Caco-2 (cell line): ENCODE results near the gene SPPL3. TPM values are rescaled to one million over a fixed set of nuclear protein-coding genes. Genes with fewer than 3 reads are reported as not detected.

ENCODE experiments used
- BruUV-seq: library from RNA; stranded (reverse); fragments of 400-500 nt; replicated peaks from 2 replicates; lab custom pipeline; 2021; lab: Mats Ljungman, UMichigan
- CTCF ChIA-PET: fragments of 300-600 bp; sonication (Branson Sonifier 250); formaldehyde crosslinking; loops from one replicate; lab custom pipeline; 2022; ENCODE audit warnings: antibody characterized with exemption; lab: Charles Lee
- POLR2A ChIA-PET: fragments of 300-600 bp; sonication (Branson Sonifier 250); formaldehyde crosslinking; loops from one replicate; lab custom pipeline; 2022; ENCODE audit warnings: antibody characterized with exemption; lab: Charles Lee
- DNase-seq, 2 experiments: peaks; one replicate each; pipeline versions ENCODE4 v3.0.0 to v3.0.0-alpha.2; 2020 to 2022
- H3K27me3 ChIP-seq: replicated peaks from 2 replicates; pipeline ENCODE4 v1.6.0; 2011; ENCODE audit warnings: low read length; ENCODE audit not compliant: control insufficient read depth, insufficient read depth
- H3K36me3 ChIP-seq: 2 replicates; pipeline ENCODE4 v1.5.1; 2011; ENCODE audit warnings: low read length; ENCODE audit not compliant: control insufficient read depth, insufficient read depth
- H3K4me1 ChIP-seq: fragments of 250-450 bp; sonication (Bioruptor Pico); 2 replicates; pipeline ENCODE4 v1.5.1; 2020; ENCODE audit warnings: mild to moderate bottlenecking
- H3K4me3 ChIP-seq: 2 replicates; pipeline ENCODE4 v1.5.1; 2011; ENCODE audit warnings: low read depth, mild to moderate bottlenecking, control low read depth, low read length
- H3K9me3 ChIP-seq: fragments of 250-450 bp; sonication (Bioruptor Pico); 2 replicates; pipeline ENCODE4 v1.5.1; 2020; ENCODE audit warnings: mild to moderate bottlenecking, moderate library complexity
- H3K27ac Mint-ChIP-seq: one replicate; pipeline ENCODE4 v1.8.0; 2022; ENCODE audit warnings: mixed read lengths; ENCODE audit not compliant: unreplicated experiment
- H3K27me3 Mint-ChIP-seq: one replicate; pipeline ENCODE4 v1.8.0; 2022; ENCODE audit warnings: mixed read lengths; ENCODE audit not compliant: insufficient read depth, unreplicated experiment
- H3K36me3 Mint-ChIP-seq: one replicate; pipeline ENCODE4 v1.8.0; 2022; ENCODE audit warnings: mild to moderate bottlenecking, mixed read lengths; ENCODE audit not compliant: insufficient read depth, unreplicated experiment
- H3K4me1 Mint-ChIP-seq: one replicate; pipeline ENCODE4 v1.8.0; 2022; ENCODE audit warnings: low read depth, mixed read lengths; ENCODE audit not compliant: unreplicated experiment
- H3K4me3 Mint-ChIP-seq: one replicate; pipeline ENCODE4 v1.8.0; 2022; ENCODE audit warnings: mild to moderate bottlenecking, moderate library complexity, mixed read lengths; ENCODE audit not compliant: unreplicated experiment
- H3K9me3 Mint-ChIP-seq: one replicate; pipeline ENCODE4 v1.8.0; 2022; ENCODE audit warnings: mixed read lengths; ENCODE audit not compliant: unreplicated experiment
- intact Hi-C: fragments of 100-400 bp; cut with micrococcal nuclease; formaldehyde crosslinking; loops from one replicate; pipeline ENCODE4 v1.10.0; 2022; ENCODE audit not compliant: unreplicated experiment
- total RNA-seq: library from RNA; stranded (reverse); gene quantifications from 2 replicates; pipeline ENCODE4 v1.2.3, GENCODE V29; 2022
- TF ChIP-seq, protein P1 (sequence below), 2 experiments: fragments of 200-600 bp in 1 of 2; IDR thresholded peaks; 1 replicate in 1 of 2; 2 replicates in 1 of 2; pipeline versions ENCODE4 v1.5.1 to v1.8.0; 2011 to 2022; ENCODE audit warnings: antibody characterized with exemption in 1 of 2, control low read depth in 1 of 2, inconsistent platforms in 1 of 2, low read depth in 1 of 2, low read length in 1 of 2, mild to moderate bottlenecking in 1 of 2, moderate library complexity in 1 of 2; ENCODE audit not compliant: insufficient read depth in 1 of 2, severe bottlenecking in 1 of 2, unreplicated experiment in 1 of 2

The SPPL3 gene
- total RNA-seq, 1 experiment from 2014 or later, result 63.4 TPM

DNA sequence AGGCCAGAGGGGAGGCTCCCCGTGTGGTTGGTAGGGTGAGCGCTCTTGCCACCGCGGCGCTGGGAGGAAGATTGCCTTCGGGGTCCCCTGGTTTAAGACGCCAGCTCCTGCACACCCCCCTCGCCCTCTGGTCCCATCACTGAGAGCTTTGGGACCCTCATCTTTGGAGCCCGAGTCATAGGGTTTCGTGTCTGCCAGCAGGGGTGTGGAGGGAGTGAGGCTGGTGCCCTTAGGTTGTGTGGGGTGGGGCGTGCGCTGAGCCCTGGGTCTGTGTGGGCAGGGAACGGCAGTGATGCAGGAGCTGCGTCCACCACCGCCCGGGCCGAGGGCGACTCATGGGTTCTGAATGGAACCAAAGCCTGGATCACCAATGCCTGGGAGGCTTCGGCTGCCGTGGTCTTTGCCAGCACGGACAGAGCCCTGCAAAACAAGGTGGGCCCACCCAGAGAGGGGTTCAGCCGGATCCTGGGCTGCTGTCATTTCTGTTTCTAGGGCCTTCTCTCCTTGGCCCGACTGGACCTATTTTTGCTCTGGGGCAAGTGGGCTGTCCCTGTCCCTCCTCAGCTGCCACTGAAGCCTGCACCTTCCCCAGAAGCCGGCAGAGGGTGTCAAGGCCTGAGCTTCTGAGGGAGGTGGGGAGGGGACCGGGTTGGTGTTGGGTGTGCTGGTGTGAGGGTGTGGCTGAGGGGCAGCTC, 166.5 kb downstream of the SPPL3 start:
- no TSS peak for BruUV-seq
- intact Hi-C loops, result no loop called here
- CTCF ChIA-PET, result no interaction called here
- Histone ChIP-seq H3K4me3 (no peak overlapping the region), H3K4me1 (no peaks in the 10 kb centered on the region), H3K9me3 (no peaks in the 10 kb centered on the region), H3K36me3 (no peaks in the 10 kb centered on the region), H3K27me3 (no peaks in the 10 kb centered on the region)
- Mint-ChIP-seq H3K36me3 (peaks cover 6% of the 10 kb centered on the region), H3K27ac (no peak overlapping the region), H3K4me1 (no peaks in the 10 kb centered on the region), H3K27me3 (no peaks in the 10 kb centered on the region), H3K4me3 (no peak overlapping the region), H3K9me3 (no peaks in the 10 kb centered on the region)
- TF ChIP-seq, protein P1, sequence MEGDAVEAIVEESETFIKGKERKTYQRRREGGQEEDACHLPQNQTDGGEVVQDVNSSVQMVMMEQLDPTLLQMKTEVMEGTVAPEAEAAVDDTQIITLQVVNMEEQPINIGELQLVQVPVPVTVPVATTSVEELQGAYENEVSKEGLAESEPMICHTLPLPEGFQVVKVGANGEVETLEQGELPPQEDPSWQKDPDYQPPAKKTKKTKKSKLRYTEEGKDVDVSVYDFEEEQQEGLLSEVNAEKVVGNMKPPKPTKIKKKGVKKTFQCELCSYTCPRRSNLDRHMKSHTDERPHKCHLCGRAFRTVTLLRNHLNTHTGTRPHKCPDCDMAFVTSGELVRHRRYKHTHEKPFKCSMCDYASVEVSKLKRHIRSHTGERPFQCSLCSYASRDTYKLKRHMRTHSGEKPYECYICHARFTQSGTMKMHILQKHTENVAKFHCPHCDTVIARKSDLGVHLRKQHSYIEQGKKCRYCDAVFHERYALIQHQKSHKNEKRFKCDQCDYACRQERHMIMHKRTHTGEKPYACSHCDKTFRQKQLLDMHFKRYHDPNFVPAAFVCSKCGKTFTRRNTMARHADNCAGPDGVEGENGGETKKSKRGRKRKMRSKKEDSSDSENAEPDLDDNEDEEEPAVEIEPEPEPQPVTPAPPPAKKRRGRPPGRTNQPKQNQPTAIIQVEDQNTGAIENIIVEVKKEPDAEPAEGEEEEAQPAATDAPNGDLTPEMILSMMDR (IDR thresholded peaks at IDR 0.05; ENCODE audit: insufficient read depth in 1 of 2, low read depth in 1 of 2, low read length in 1 of 2, severe bottlenecking in 1 of 2, unreplicated experiment in 1 of 2), result no peak
- no peak for DNase-seq
- POLR2A ChIA-PET, result no interaction called here

DNA sequence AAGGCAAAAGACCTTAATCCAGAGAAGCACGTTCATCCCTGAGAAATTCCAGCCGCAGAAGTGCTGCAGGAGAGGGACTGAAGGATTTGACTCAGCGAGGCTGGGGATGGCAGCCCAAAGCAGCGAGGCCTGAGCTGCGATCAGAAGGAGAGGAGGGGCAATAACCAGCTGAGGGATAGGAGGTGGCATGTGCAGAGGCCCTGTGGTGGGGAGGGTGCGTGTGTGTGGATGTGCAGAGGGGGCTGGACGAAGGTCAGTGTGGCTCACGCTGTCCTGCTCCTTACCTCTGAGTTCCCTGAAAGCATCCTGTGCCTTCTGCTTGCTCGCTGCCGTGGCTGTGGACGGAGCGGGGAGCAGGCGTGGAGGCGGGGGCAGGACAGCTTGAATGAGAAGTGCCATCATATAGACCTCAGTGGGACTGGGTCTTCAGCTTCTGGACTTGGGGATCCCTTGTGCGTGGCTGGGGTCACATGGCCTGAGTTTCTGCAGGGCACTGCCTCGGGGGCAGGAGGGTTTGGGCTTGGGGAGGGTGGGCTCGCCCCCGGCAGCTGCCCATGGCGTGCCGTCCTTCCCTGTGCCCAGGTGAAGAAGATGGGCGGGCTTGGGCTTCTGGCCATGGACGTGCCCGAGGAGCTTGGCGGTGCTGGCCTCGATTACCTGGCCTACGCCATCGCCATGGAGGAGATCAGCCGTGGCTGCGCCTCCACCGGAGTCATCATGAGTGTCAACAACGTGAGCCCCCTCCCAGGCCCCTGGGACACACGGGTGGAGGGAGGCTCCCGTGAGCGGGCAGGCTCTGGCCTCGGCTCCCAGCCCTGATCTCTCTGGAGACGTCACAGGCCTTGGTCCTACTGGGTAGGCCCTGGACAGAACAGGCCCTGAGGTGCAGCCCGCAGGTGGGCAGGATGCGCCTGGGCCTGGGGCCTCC, 167.5 kb downstream of the SPPL3 start:
- H3K27ac Mint-ChIP-seq, result no peak overlapping the region
- CTCF ChIA-PET, result no interaction called here

DNA sequence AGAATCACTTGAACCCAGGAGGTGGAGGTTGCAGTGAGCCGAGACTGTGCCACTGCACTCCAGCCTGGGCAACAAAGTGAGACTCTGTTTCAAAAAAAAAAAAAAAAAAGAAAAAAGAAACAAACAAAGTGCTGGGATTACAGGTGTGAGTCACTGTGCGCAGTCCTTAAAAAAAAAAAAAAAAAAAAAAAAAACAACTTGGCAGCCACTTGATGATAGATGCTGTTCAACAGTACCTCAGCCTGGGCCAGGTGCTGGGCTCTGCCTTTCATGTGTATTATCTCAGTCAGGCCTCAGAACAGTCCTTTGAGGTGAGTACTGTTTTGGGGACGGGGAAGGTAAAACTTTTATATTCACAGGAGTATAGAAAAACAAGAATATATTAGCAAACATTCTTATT, 169.0 kb downstream of the SPPL3 start:
- POLR2A ChIA-PET, result no interaction called here
- Histone ChIP-seq H3K4me1 (no peaks in the 10 kb centered on the region), H3K4me3 (no peak overlapping the region), H3K9me3 (no peaks in the 10 kb centered on the region), H3K36me3 (no peaks in the 10 kb centered on the region), H3K27me3 (no peaks in the 10 kb centered on the region)
- no peaks in the 10 kb centered on the region for H3K9me3 Mint-ChIP-seq
- H3K27ac Mint-ChIP-seq, result no peak overlapping the region
- DNase-seq, result no peak
- no TSS peak for BruUV-seq
- H3K27me3 Mint-ChIP-seq, result no peaks in the 10 kb centered on the region
- no peaks in the 10 kb centered on the region for H3K4me1 Mint-ChIP-seq
- H3K4me3 Mint-ChIP-seq, result no peak overlapping the region
- intact Hi-C loops, result no loop called here
- peaks cover 9% of the 10 kb centered on the region for H3K36me3 Mint-ChIP-seq
- CTCF ChIA-PET, result no interaction called here
- TF ChIP-seq, protein P1 (IDR thresholded peaks at IDR 0.05; ENCODE audit: insufficient read depth in 1 of 2, low read depth in 1 of 2, low read length in 1 of 2, severe bottlenecking in 1 of 2, unreplicated experiment in 1 of 2), result no peak

More for the DNA sequence above, 167.5 kb downstream of the SPPL3 start:
- no peaks in the 10 kb centered on the region for H3K36me3 ChIP-seq
- TF ChIP-seq, protein P1 (IDR thresholded peaks at IDR 0.05; ENCODE audit: insufficient read depth in 1 of 2, low read depth in 1 of 2, low read length in 1 of 2, severe bottlenecking in 1 of 2, unreplicated experiment in 1 of 2), result no peak
- BruUV-seq, result no TSS peak
- POLR2A ChIA-PET, result interaction anchor here (0.6 kb wide), 1 partner anchor 9 kb away, joined by 3 read pairs; no protein-coding TSS in a partner anchor
- no peaks in the 10 kb centered on the region for H3K4me1 Mint-ChIP-seq
- no peak for DNase-seq
- no peaks in the 10 kb centered on the region for H3K9me3 Mint-ChIP-seq
- no peak overlapping the region for H3K4me3 Mint-ChIP-seq
- intact Hi-C loops, result no loop called here
- H3K4me1 ChIP-seq, result no peaks in the 10 kb centered on the region
- no peaks in the 10 kb centered on the region for H3K9me3 ChIP-seq
- no peaks in the 10 kb centered on the region for H3K27me3 Mint-ChIP-seq
- H3K4me3 ChIP-seq, result no peak overlapping the region
- H3K36me3 Mint-ChIP-seq, result peaks cover 6% of the 10 kb centered on the region
- H3K27me3 ChIP-seq, result no peaks in the 10 kb centered on the region
